GM18909 (cell line): Measurements from ENCODE around the gene GMCL1.
"Not testable (repeated sequence)": the region's sequence is repeated elsewhere in the genome, so short reads cannot be mapped to it uniquely, and the experiment has no call there.

Source experiments
- ATAC-seq: cut with Tn5 transposase; IDR thresholded peaks from one replicate; pipeline ENCODE4 v1.9.1; 2021; ENCODE audit warnings: mild to moderate bottlenecking; ENCODE audit not compliant: unreplicated experiment, poor library complexity

GMCL1 gene

DNA sequence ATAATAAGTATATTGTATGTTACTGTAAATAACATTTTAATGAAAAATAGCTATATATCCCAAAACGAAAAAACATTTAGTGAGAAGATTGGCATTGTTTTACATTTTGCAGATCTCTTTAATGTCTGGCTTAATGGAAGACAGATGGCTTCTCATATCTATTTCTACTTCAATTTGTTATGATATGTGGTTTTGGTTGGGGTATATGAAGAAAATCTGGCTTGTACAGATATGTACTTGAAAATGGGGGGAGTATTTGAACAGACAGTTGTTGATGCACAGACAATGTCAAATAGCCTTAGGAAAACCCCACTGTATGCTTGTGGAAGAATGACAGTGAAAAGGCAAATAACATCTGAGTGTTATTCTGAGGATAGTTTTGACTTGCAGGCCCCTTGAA is 23.6 kb upstream of the GMCL1 start:
- no peak for ATAC-seq

DNA sequence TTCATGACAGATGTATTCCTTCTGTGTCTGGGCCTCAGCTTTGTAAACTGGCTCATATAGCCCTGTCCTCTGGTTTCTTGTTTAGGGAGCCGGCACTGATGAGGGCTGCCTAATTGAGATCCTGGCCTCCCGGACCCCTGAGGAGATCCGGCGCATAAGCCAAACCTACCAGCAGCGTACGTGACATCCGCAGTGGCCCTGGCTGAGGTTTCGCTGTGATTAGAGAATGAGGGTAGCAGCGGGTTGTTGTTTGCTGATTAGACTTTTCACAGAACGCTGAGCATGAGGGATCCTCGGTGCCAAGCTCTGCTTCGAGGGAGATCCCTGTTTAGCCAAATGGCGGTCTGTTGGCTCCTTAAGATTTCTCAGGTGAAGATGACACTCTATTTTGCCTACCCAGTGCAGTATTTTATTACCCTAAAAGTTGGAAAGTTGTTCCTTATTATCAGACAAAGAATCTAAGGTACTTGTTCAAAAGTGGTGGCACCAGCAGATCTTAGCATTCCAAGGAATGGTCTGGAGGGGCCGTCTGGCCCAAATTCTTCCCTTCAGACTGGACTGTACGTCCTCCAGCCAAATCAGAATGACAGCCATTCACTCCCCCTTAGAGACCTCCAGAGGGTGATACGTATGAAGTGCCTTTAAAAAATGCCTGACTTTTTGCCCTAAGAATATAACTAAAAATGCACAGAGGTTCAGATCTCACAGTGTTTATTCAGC is 21.5 kb upstream of the GMCL1 start:
- ATAC-seq = no peak

DNA sequence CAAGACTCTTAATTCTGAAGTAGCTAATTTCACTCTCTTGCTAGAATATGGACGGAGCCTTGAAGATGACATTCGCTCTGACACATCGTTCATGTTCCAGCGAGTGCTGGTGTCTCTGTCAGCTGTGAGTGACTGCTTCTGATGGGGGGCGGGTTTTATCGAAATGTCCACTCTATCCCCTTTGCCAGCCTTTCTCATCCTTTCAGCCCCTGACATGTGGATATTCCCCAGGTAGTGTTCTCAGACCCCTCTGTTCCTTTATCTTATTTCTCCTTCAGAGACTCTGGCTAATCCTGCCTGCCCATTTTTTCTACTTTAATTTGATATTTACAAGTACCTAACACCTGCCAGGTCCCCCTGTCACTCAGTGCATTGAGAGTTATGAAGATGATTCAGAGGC is 18.9 kb upstream of the GMCL1 start:
- no peak for ATAC-seq

DNA sequence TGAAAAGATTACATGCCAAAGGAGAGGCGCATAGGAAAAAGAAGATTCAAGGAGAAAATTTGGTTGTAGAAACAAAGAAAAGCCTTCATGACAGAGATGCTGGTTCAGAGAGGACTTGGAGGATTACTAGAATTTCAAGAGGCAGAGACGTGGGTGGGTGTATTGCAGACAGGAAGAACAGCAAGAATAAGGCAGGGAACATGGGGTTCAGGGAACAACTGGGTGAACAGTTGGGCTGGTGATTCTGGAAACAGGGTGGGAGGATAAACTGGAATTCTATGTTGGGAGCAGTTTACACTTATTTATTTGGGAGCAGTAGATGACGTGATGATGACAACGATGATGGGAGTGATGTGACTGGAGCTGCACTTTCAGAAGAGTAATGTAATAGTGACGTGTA is 18.4 kb upstream of the GMCL1 start:
- ATAC-seq = no peak

DNA sequence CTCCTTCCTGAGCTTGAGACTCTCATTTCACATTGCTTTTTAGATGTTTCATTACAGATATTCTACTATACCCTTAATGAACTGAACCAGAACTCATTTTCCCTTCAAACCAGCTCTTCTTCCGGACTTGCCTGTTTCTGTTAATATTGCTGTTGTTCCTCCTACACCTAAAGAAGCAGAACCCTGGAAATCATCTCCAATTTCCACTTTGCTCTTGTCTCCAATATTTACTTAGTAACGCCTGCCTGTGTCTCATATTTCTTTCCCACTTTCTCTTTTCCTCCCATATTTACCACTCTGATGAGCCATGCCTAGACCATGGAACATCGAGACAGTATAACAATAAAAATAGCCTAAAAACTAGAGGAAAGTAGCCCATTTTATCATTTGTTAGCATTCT is 17.9 kb upstream of the GMCL1 start:
- no peak for ATAC-seq

DNA sequence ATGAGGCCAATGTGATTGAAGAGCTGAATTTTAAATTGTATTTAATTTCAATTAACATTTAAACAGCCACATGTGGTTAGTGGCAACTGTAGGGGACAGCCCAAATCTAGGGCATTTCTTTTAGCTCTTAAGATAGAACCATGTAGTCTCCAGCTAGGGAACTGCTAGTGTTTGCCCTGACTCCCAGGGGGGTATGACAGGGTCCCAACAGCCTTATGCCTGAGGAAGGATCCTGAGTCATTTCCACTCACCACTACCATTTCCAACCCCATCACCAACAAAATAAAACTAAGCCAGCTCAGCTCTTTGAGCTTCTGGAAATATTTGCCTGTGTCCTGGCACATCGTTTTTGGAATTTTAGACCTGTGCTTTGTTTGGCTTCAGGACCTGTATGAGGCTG is 13.7 kb upstream of the GMCL1 start:
- no peak for ATAC-seq

DNA sequence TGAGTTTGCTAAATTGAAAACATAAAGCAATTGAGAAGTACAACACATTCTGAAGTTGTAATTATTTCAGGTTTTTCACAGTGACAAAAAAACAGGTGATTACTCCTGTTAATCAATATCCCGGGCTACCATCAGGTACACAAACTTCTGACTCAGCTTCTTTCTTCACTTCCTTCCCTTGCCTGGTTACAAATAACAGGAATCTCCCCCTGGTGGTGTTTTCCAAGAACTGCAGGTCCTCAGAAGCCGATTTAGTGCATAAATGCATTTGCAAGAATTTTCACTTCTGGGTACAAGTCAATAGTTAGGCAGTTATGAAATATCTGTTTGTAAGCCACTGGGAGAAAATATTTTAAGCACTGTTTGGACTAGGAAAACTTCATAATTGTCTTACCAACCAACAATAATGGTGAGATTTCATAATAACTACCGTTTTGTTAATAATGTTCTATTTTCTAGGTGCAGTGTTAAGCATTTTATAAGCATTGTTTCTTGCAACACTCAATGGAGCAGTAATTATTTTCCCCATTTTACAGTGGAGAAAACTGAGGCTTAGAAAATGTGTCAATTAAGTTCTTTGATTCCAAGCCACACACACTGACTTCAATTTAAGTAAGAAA is 12.4 kb upstream of the GMCL1 start:
- ATAC-seq = no peak

DNA sequence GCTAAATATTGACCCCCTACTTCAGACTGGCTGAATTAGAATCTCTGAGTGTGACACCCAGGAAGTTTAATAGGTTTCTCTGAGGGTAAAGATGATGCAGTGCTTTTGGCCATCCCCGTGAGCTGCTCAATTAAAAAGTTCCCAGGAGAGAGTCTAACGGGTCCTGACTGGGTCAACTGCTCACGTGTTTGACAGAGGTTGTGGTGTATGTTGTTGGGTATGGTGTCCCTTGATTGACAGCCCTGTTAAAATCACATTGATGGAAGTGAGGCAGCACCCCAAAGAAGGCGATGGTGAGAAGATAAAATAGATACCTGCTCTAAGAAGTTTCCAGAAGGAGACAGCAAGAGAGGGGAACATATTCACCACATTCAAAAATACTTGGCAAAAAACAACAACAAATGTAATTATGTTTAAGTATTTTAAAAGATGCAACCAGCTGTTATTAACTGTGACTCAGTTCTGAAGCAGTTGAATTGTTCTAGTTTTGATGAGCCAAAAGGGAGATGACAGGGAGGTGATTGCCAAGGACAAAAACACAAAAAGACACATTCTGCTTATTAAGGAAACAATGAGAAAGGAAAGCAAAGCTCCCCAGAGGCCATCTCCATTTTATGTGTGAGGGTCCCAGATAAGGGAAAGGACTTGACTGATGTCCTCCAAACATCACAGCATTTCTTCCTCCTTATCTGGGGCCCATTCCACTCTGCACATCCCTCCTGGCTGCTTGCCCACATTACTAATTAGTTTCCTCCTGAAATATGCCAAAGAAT is 11.5 kb upstream of the GMCL1 start:
- ATAC-seq = no peak

DNA sequence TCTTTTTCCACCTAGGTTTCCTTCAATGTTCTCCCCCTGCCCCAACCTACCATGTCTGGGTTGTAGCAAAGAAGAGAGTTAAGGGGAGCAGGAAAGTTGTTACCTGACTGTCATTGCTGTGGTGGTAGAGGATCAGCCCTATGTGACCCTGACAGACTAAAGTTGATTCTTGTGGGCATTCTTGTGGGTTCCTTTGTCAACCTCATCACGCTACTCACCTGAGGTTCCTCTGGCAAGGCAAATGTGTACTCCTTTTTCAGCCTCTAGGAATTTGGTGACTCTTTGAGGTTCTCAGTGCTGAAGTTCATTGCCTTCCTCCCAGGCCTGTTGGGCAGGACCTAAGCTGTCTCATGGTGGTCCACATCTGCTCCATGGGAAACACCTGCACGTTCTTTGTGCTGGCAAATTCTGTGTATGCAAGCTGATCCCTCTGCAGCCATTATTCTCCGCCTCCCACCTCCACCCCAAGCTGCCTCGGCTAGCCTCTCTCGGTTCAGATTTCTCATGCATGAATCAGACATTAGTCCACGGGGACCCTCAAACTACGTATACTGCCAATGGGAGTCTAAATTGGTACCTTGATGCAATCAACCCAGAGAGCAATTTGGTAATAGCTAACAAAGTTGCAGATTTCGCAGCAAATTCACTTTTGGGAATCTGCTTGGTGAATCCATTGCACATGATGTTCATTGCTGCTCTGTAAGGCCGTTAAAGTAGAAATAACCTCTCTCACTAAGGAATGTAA is 1.5 kb upstream of the GMCL1 start:
- ATAC-seq = no peak

DNA sequence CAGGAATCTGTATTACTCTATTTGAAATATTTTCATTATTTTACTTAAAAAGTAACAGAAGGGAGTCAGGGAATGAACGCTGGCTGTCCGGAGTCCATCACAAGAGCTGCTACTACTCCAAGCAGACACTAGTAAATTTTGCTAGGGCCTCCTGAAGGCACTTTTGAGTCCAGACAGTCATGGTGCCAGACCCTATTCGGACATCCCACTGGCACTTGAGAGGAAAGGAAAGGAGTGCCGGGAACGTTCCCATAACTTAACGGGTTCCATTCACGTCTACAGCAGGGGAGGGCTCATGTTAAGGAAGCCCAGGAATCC is 563 bp upstream of the GMCL1 start:
- peak; percentile 4 for ATAC-seq

DNA sequence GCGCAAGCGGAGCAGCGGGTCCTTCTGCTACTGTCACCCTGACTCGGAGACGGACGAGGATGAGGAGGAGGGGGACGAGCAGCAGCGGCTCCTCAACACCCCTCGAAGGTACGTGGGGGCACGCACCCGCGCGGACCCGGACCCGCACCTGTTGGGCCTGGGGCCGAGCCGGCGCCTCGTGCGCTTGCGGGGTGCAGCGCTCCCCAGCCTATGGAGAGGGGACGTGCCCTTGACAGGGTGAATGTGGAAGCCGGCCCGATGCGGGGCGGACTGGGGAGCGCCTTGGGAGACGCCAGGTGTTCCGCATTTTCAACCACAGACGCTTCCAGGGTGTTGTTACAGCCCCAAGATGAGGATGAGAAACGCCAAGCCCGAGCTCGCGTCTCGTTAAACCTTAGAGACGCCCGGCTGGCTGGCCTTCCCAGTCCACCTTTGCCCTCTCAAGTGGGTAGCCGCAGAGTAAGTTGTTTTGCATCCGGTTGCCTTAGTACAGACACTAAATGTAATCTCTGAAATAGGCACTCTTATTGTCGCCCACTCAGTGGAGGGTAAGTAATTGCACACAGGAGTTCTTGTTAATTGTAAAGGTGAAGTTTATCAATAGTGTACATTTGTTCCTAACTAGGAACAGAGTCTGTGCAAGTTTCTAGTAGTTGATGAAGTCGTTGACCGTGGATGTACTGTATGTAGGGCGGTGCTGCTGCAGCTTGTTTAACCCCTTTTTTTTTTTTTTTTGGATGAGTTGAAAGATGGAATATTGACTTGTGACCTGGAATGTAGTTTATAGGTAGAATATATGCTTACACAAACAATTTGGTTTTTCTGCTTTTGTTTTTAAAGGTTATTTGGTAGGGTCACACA is 815 bp downstream of the GMCL1 start:
- ATAC-seq = peak; percentile 28

DNA sequence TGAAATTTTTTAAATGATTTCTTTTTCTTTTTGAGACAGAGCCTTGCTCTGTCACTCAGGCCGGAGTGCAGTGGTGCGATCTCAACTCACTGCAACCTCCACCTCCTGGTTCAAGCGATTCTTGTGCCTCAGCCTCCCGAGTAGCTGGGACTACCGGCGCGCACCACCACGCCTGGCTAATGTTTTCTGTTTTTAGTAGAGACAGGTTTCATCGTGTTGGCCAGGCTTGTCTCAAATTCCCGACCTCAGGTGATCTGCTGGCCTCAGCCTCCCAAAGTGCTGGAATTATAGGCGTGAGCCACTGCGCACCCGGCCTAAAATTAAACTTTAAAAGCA is 1.4 kb downstream of the GMCL1 start:
- ATAC-seq = not testable (repeated sequence)

DNA sequence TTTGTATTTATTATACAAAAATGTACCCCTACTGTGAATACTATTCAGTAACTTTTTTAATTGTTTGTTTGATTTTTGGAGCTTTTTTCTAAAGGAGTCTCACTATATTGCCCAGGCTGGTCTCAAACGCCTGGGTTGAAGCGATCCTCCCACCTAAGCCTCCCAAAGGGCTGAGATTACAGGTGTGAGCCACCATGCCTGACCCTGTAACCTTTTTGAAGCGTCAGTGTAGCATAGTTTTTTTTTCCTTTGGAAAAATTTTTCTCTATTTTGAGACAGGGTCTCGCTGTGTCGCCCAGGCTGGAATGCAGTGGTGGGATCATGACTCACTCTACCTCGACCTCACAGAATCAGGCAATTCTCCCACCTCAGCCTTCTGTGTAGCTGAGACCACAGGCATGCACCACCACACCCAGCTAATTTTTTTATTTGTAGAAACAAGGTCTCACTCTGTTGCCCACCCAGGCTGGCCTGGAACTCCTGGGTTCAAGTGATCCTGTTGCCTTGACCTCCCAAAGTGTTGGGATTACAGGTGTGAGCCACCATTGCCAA is 2.0 kb downstream of the GMCL1 start:
- ATAC-seq = no peak

DNA sequence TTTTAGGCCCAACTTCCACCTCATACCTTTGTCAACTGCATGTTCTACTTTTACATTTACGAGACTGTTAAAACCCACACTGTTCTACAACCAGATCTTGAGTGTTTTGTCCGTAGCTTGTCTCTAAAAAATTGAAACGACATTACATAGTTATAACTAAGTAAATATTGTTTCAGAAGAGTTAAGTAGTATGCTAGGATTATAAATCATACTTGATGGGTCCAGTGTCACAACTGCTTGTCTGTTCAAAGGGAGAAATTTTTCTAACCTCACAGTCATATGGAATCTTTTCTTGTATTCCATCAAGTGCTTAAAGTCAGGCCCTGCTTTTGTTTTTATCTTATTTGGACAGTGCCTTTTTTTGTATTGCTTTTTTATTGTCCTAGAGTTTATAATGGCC is 4.3 kb downstream of the GMCL1 start:
- no peak for ATAC-seq

DNA sequence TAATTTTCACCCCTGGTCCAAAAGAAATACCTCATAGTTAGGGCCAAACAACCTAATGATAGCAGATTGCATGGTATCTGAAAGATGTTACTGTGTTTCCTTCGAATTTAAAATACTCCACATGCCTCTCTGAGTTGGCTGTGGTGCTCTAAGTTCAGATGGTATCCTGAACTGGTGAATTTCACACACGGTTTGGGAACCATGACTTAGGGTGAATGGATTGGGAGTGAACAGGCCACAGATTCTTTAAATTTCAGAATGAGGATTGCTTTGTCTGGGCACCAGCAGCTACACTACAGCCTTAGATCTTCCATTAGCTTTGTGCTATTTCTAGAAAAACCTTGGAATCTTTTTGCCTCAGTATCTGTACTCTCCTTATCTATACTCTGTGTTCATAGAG is 6.2 kb downstream of the GMCL1 start:
- no peak for ATAC-seq

DNA sequence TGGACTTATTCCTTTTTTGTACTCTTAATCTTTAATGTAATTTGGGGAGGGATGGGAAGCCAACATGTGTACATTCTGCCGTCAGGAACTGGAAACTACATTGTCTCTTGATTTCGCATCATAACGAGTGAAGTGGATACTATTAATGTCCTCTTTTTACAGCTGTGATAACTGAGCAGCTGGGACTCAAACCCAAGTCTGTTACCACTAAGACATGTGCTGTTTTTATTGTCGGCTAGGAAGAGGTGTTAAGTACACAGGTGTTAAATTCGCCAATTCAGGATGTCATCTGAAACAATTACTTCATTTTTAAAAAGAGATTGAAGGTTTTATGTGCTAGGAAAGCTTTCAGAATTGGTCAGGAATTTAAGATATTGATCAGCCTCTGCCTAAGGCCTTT is 6.9 kb downstream of the GMCL1 start:
- ATAC-seq = no peak

DNA sequence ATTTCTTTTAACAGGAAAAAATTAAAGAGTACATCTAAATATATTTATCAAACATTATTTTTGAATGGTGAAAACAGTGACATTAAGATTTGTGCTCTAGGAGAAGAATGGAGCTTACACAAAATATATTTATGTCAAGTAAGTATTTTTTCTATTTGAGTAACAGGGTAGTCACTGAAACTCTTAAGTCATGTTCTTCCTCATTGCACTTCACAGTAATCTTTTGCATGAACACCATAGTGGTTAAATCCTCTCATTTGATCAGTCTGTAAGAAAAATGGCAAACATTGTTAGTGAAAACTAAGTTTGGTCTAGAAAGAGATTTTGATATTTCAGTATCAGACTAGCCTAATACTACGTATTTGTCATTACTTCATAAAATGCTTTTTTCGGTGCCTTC is 8.1 kb downstream of the GMCL1 start:
- ATAC-seq = no peak

DNA sequence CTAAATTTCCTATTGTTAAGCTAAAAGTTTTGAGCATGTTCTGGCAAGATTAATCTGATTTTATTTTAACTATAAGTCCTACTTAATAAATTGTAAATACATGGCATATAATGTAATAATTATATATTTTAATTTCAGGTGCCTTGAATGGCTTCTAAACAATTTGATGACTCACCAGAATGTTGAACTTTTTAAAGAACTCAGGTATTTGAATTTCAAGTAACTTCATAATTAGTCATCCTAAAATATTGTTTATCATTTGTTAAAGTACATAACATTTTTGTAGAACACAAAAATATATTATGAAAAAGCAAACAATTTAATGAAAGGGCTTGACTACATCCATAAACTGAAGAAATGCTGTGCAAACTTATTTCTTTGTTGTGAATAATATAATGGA is 14.5 kb downstream of the GMCL1 start:
- ATAC-seq = no peak

DNA sequence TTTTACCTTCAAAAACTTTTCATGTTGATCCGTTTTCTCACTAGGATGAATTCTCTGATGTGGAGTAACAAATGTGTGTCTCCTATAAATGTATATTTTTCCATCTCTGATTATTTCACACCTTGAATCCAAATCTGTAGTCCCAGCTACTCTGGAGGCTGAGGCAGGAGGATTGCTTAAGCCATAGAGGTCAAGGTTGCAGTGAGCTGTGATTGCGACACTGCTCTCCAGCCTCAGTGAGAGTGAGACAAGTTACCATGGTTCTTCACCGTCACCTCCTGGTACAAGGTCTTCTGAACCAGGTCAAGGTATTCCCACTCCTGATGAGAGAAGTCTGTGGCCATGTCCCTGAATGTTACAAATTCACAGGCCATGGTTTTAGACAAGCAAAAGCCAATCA is 15.1 kb downstream of the GMCL1 start:
- no peak for ATAC-seq
